ENCODE measurements around the gene PTPRE.

PTPRE gene

GRCh38 chr10:128058750-128059134 lies 151.8 kb downstream of the PTPRE start:
- Histone ChIP-seq H3K27me3 (ENCODE audit: insufficient read depth, insufficient read length) (no peaks in the 10 kb centered on the region), H3K4me1 (ENCODE audit: insufficient read depth, insufficient read length) (peaks cover 3% of the 10 kb centered on the region), H3K4me3 (ENCODE audit: insufficient read length, low read depth) (no peak overlapping the region), H3K36me3 (ENCODE audit: insufficient read depth, insufficient read length, low read length) (no peaks in the 10 kb centered on the region), H3K9ac (ENCODE audit: insufficient read length, low read depth) (no peak overlapping the region), H3K9me3 (ENCODE audit: insufficient read depth, low read length) (no peaks in the 10 kb centered on the region)
- TF ChIP-seq SUZ12 (IDR thresholded peaks at IDR 0.05; ENCODE audit: extremely low read depth, insufficient read depth, insufficient read length): no peak
- DNase-seq (ENCODE audit: low read depth, low spot score): no peak

- H3K9ac ChIP-seq (ENCODE audit: insufficient read length, low read depth): no peak overlapping the region
Observed at GRCh38 chr10:128059266-128059981, 152.5 kb downstream of the PTPRE start.

GRCh38 chr10:128059982-128060293 lies 153.0 kb downstream of the PTPRE start:
- Histone ChIP-seq H3K36me3 (ENCODE audit: insufficient read depth, insufficient read length, low read length) (no peaks in the 10 kb centered on the region), H3K4me3 (ENCODE audit: insufficient read length, low read depth) (no peak overlapping the region), H3K4me1 (ENCODE audit: insufficient read depth, insufficient read length) (peaks cover 7% of the 10 kb centered on the region), H3K27me3 (ENCODE audit: insufficient read depth, insufficient read length) (no peaks in the 10 kb centered on the region), H3K9me3 (ENCODE audit: insufficient read depth, low read length) (no peaks in the 10 kb centered on the region), H3K9ac (ENCODE audit: insufficient read length, low read depth) (no peak overlapping the region)
- DNase-seq (ENCODE audit: low read depth, low spot score): no peak
- no peak for TF ChIP-seq ZNF274 (IDR thresholded peaks at IDR 0.05; ENCODE audit: low read depth, low read length)
- no peak for TF ChIP-seq SUZ12 (IDR thresholded peaks at IDR 0.05; ENCODE audit: extremely low read depth, insufficient read depth, insufficient read length)
- TF ChIP-seq YY1 (IDR thresholded peaks at IDR 0.05; ENCODE audit: insufficient read depth, insufficient read length): no peak

More at GRCh38 chr10:128059266-128059981, 152.5 kb downstream of the PTPRE start:
- no peaks in the 10 kb centered on the region for H3K9me3 ChIP-seq (ENCODE audit: insufficient read depth, low read length)
- H3K27me3 ChIP-seq (ENCODE audit: insufficient read depth, insufficient read length): no peaks in the 10 kb centered on the region
- DNase-seq (ENCODE audit: low read depth, low spot score): no peak
- H3K36me3 ChIP-seq (ENCODE audit: insufficient read depth, insufficient read length, low read length): no peaks in the 10 kb centered on the region
- TF ChIP-seq YY1 (IDR thresholded peaks at IDR 0.05; ENCODE audit: insufficient read depth, insufficient read length) (no peak), SUZ12 (IDR thresholded peaks at IDR 0.05; ENCODE audit: extremely low read depth, insufficient read depth, insufficient read length) (no peak), ZNF274 (IDR thresholded peaks at IDR 0.05; ENCODE audit: low read depth, low read length) (no peak)
- H3K4me1 ChIP-seq (ENCODE audit: insufficient read depth, insufficient read length): peaks cover 7% of the 10 kb centered on the region
- H3K4me3 ChIP-seq (ENCODE audit: insufficient read length, low read depth): no peak overlapping the region

DNA sequence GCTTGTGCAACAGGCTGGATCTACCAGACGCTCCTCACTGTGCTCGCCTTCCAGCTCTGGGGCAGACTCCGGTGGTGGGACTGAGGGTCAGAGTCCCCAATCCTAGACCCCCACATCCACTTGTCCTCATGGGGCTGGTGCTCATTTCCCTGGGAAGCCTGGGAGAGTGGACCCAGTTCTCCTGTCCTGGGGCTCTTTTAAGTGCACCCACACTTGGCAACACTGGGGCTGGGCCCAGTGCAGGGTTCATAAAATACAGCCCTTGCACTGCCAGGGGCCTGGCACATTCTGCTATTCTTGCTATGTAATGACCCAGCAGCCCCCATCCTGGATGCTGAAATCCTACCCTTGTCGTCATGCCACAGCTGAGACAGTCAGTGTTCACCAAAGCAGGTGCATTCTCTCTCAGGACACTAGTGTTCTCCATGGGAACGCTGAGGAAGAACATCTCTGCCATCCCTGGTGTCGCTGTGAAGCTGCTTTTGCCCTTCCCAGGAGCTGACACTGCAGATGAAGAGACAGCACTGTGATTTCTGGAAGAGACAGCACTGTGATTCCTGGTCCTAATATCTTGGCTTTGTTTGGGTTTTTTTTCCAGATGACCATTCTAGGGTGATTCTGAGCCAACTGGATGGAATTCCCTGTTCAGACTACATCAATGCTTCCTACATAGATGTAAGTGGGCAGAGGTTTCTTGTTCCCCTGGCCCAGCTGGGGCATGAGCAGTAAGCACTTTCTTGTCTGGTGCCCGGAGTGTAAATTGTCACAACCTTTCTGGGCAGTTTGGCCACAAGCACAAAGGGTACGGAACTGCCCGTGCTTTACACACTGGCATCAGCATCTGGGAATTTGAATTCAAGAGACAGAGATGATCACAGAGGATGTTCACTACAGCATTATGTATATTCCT lies 153.7 kb downstream of the PTPRE start:
- Histone ChIP-seq H3K4me1 (ENCODE audit: insufficient read depth, insufficient read length) (peaks cover 7% of the 10 kb centered on the region), H3K9me3 (ENCODE audit: insufficient read depth, low read length) (no peaks in the 10 kb centered on the region), H3K27me3 (ENCODE audit: insufficient read depth, insufficient read length) (no peaks in the 10 kb centered on the region), H3K36me3 (ENCODE audit: insufficient read depth, insufficient read length, low read length) (no peaks in the 10 kb centered on the region), H3K9ac (ENCODE audit: insufficient read length, low read depth) (no peak overlapping the region), H3K4me3 (ENCODE audit: insufficient read length, low read depth) (no peak overlapping the region)
- no peak for TF ChIP-seq ZNF274 (IDR thresholded peaks at IDR 0.05; ENCODE audit: low read depth, low read length)
- no peak for TF ChIP-seq YY1 (IDR thresholded peaks at IDR 0.05; ENCODE audit: insufficient read depth, insufficient read length)
- no peak for TF ChIP-seq SUZ12 (IDR thresholded peaks at IDR 0.05; ENCODE audit: extremely low read depth, insufficient read depth, insufficient read length)
- DNase-seq (ENCODE audit: low read depth, low spot score): no peak

DNA sequence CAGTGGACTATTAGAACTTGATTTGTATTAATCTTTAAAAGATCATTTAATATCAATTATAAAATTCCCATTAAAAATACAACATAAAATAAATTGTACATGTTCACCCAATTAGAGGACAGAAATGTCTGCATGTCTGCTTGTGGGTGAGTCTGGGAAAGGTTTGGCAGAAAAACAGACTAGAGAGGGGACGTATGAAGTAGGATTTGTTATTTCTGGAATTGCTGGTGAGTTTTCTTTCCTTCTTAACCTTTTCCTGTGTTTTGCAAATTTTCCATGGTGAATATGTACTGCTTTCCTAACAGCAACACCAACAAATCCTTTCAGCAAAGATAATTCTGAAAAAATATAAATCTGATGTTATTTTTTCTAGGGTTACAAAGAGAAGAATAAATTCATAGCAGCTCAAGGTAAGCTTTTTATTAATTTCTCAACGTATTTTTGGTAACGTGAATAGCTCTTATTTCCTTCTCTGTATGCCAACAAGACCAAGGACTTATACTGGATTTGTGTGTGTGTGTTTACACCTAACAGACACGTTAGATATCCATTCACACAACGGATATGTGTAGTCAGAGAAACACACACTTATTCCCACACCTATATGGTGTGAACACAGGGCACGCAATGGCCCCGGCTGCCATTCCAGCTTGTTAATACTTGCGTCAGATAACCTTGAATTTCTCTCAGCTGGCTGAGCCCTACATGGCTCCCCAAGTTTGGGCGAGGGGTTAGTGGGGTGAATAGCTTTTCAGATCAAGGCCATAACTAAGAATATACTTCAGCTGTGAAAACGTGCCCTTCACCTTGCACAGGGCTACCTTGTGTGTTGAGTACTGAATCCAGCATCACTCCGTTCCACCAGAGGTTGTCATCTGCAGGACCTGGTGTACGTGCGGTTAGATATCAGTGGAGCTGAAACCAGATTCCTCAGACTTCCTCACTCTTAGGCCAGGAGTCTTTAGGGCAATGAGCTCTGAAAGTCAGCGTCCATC lies 154.7 kb downstream of the PTPRE start:
- H3K36me3 ChIP-seq (ENCODE audit: insufficient read depth, insufficient read length, low read length): no peaks in the 10 kb centered on the region
- H3K27me3 ChIP-seq (ENCODE audit: insufficient read depth, insufficient read length): no peaks in the 10 kb centered on the region
- TF ChIP-seq ZNF274 (IDR thresholded peaks at IDR 0.05; ENCODE audit: low read depth, low read length) (no peak), YY1 (IDR thresholded peaks at IDR 0.05; ENCODE audit: insufficient read depth, insufficient read length) (no peak), SUZ12 (IDR thresholded peaks at IDR 0.05; ENCODE audit: extremely low read depth, insufficient read depth, insufficient read length) (no peak)
- H3K9ac ChIP-seq (ENCODE audit: insufficient read length, low read depth): no peak overlapping the region
- no peak for DNase-seq (ENCODE audit: low read depth, low spot score)
- H3K4me1 ChIP-seq (ENCODE audit: insufficient read depth, insufficient read length): peaks cover 7% of the 10 kb centered on the region
- no peaks in the 10 kb centered on the region for H3K9me3 ChIP-seq (ENCODE audit: insufficient read depth, low read length)
- no peak overlapping the region for H3K4me3 ChIP-seq (ENCODE audit: insufficient read length, low read depth)

DNA sequence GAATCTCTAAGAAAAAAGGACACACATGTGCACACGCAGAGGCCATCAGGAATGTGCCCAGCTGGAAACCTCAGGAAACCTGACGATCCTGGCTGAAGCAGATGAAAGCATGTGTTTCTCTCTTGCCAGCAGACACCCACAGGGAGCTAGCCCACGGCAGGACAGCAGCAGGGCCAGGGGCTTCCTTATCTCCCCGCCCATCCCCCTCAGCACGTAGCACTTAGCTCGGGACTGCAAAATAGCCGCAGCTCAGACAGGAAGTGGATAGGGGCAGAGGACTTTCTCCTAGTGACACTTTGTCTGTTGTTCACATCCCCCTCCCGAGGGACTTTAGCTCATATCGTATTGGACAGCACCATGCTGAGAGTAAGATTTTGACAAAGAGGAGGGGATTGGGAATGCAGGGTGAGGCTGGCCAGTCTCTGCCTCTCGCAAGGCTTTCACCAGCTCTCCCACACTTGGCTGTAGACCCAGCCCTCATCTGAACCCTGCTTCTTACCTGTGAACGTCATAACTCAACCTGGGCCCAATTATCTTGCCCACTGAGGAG lies 155.5 kb downstream of the PTPRE start:
- no peaks in the 10 kb centered on the region for H3K27me3 ChIP-seq (ENCODE audit: insufficient read depth, insufficient read length)
- H3K9me3 ChIP-seq (ENCODE audit: insufficient read depth, low read length): no peaks in the 10 kb centered on the region
- DNase-seq (ENCODE audit: low read depth, low spot score): no peak
- H3K36me3 ChIP-seq (ENCODE audit: insufficient read depth, insufficient read length, low read length): peaks cover 4% of the 10 kb centered on the region
- H3K4me3 ChIP-seq (ENCODE audit: insufficient read length, low read depth): no peak overlapping the region
- H3K4me1 ChIP-seq (ENCODE audit: insufficient read depth, insufficient read length): peaks cover 7% of the 10 kb centered on the region
- H3K9ac ChIP-seq (ENCODE audit: insufficient read length, low read depth): no peak overlapping the region
- TF ChIP-seq ZNF274 (IDR thresholded peaks at IDR 0.05; ENCODE audit: low read depth, low read length): no peak
